Neutrophil (primary cell): ENCODE data around the gene KCNG4.
A peak's percentile ranks its signal among the peaks of the same experiment; 100 is the strongest.

ENCODE experiments used
- H3K27ac ChIP-seq: fragments of 200-600 bp; sonication (generic); 2 replicates; pipeline ENCODE4 v1.5.1; 2016; ENCODE audit warnings: mild to moderate bottlenecking, moderate library complexity
- H3K27me3 ChIP-seq: fragments of 200-600 bp; sonication (generic); 2 replicates; pipeline ENCODE4 v1.6.0; 2016; ENCODE audit warnings: mild to moderate bottlenecking
- H3K36me3 ChIP-seq: fragments of 200-600 bp; sonication (generic); 2 replicates; pipeline ENCODE4 v1.5.1; 2017
- H3K4me1 ChIP-seq, 2 experiments: fragments of 200-600 bp in 1 of 2; sonication (generic) in 1 of 2; 1 replicate in 1 of 2; 2 replicates in 1 of 2; pipeline versions ENCODE4 v1.5.1 to v1.6.1; 2013 to 2016; ENCODE audit warnings: low read depth in 1 of 2, low read length in 1 of 2, mild to moderate bottlenecking in 1 of 2, moderate library complexity in 1 of 2; ENCODE audit not compliant: control insufficient read depth in 1 of 2, insufficient read depth in 1 of 2
- H3K4me3 ChIP-seq, 2 experiments: fragments of 200-600 bp in 1 of 2; sonication (generic) in 1 of 2; 1 replicate in 1 of 2; 2 replicates in 1 of 2; pipeline ENCODE4 v1.5.1; 2013 to 2016; ENCODE audit warnings: low read depth in 1 of 2, low read length in 1 of 2, mild to moderate bottlenecking in 1 of 2, moderate library complexity in 1 of 2
- H3K9me3 ChIP-seq: fragments of 200-600 bp; sonication (generic); 2 replicates; pipeline ENCODE4 v1.5.1; 2016
- TF ChIP-seq, protein P1 (sequence below): fragments of 200-600 bp; sonication (generic); IDR thresholded peaks from 2 replicates; pipeline ENCODE4 v1.5.1; 2016; ENCODE audit warnings: antibody characterized with exemption

Gene KCNG4

DNA sequence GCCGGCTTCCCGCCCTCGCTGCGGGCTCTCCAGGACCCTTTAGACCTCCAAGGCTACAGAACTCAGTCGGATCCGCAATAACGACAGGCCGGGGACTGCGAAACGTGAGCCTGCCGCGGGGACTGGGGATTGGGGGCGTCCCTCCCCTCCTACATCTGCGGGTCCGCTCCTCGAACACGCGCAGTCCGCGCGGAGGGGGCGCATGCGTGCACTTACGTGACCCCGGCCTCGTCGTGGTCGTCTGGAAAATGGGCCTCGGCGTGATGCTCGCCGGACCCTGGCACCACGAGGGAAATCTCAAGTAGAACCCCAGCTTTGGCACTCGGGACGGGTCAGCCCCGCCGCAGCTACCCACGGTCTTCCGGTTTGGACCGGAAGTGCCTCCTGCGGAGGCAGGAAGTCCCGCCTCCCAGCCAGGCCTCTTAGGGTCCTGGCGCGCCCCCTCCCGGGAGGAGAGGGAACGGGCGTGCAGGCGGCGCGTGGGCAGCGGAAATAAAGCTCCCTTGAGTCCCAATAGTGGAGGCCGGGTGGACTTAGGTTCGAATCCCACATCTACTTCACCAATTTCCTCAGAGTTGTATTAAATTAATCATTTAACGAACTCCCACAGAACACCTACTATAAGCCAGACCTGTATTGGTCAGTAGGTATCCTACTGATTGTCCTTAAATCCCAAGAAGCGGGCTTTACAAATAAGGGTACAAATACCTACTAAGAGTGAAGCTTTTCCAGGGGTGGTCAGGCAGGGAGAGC lies 53.0 kb downstream of the KCNG4 start, which contains the start of gene TAF1C:
TAF1C (minus strand) TSS at position 373 of the 753 bp plus-strand sequence. CDS start 2,069 bp downstream, outside the sequence.
- TF ChIP-seq, protein P1, sequence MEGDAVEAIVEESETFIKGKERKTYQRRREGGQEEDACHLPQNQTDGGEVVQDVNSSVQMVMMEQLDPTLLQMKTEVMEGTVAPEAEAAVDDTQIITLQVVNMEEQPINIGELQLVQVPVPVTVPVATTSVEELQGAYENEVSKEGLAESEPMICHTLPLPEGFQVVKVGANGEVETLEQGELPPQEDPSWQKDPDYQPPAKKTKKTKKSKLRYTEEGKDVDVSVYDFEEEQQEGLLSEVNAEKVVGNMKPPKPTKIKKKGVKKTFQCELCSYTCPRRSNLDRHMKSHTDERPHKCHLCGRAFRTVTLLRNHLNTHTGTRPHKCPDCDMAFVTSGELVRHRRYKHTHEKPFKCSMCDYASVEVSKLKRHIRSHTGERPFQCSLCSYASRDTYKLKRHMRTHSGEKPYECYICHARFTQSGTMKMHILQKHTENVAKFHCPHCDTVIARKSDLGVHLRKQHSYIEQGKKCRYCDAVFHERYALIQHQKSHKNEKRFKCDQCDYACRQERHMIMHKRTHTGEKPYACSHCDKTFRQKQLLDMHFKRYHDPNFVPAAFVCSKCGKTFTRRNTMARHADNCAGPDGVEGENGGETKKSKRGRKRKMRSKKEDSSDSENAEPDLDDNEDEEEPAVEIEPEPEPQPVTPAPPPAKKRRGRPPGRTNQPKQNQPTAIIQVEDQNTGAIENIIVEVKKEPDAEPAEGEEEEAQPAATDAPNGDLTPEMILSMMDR: peak; percentile 98
- Histone ChIP-seq H3K27me3 (no peaks in the 10 kb centered on the region), H3K27ac (peak within 1 kb of the TSS; percentile 65), H3K4me1 (peaks cover 11 to 13% of the 10 kb centered on the region in 2 experiments), H3K36me3 (peaks cover 29% of the 10 kb centered on the region), H3K9me3 (no peaks in the 10 kb centered on the region), H3K4me3 (peak within 1 kb of the TSS; percentile 89 to 97)

DNA sequence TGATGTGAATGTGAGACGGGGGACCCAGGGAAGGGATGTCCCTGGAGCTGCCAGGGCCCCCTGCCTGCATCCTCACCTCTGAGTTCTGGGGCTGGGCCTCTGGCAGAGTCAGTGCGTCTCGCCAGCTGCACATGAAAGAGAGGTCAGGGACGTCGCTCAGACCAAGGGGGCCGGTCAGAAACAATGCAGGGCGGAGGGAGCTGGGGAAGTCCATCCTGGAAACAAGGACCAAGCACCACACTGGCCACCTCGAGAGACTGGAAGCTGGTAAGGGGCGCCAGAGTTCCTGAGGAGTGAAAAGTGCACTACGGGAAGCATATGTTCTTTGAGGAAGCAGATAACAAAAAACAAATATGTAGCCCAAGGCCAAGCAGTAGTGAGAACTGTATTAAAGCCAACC lies 55.0 kb downstream of the KCNG4 start:
- H3K27ac ChIP-seq: no peak overlapping the region
- TF ChIP-seq, protein P1: no peak
- H3K4me1 ChIP-seq: peaks cover 11 to 13% of the 10 kb centered on the region in 2 experiments
- peaks cover 49% of the 10 kb centered on the region for H3K36me3 ChIP-seq
- H3K9me3 ChIP-seq: no peaks in the 10 kb centered on the region
- no peaks in the 10 kb centered on the region for H3K27me3 ChIP-seq
- H3K4me3 ChIP-seq: no peak overlapping the region

DNA sequence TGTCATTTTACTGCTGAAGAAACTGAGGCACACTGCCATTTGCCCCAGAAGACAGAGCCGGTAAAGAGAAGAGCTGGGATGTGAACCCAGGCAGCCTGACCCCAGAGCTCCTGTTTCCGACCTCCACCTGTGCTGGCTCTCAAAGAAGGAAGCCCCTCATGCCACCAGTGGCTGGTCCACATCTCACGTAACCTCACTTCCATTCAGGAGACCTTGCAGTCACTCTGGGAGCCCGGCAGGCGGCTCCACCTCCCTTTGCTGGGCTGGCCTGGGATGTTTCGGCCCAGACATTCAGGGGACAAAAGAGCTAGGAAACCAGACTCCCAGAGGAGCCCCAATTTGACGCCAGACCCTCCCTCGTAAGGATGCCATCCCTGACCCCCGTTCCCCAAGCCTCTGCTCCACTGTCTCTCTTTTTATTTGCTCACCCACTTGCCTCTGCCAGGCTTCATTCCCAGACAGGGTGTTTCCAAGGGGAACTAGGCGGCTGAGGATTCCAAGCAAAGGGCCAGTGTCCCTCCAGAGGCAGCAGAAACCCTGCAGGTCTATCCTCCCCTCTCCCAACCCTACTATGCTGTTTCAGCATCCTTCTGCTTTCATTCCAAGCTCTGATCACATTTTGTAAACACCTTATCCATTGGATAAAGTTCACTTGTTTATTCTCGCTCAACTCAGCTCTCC lies 55.8 kb downstream of the KCNG4 start:
- TF ChIP-seq, protein P1: no peak
- H3K4me3 ChIP-seq: no peak overlapping the region
- H3K27me3 ChIP-seq: no peaks in the 10 kb centered on the region
- H3K36me3 ChIP-seq: peaks cover 57% of the 10 kb centered on the region
- H3K27ac ChIP-seq: no peak overlapping the region
- peaks cover 11 to 13% of the 10 kb centered on the region in 2 experiments for H3K4me1 ChIP-seq
- H3K9me3 ChIP-seq: no peaks in the 10 kb centered on the region

DNA sequence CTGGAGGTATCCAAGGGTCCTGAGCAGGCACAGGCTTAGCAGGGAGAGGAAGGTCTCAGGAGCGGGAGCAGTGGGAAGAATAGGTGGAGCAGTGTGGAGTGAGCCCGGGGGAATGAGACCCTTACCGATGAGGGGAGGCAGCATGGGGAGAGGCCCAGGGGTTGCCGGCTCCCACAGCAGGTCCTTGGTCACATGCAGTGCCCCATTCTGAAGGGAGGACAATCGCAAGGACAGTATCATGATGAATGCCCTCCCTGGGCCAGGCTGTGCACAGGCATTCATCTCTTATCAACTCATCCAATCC lies 56.3 kb downstream of the KCNG4 start:
- peaks cover 62% of the 10 kb centered on the region for H3K36me3 ChIP-seq
- no peaks in the 10 kb centered on the region for H3K9me3 ChIP-seq
- no peaks in the 10 kb centered on the region for H3K27me3 ChIP-seq
- no peak overlapping the region for H3K4me3 ChIP-seq
- no peak overlapping the region for H3K27ac ChIP-seq
- peaks cover 11 to 13% of the 10 kb centered on the region in 2 experiments for H3K4me1 ChIP-seq
- TF ChIP-seq, protein P1: no peak

DNA sequence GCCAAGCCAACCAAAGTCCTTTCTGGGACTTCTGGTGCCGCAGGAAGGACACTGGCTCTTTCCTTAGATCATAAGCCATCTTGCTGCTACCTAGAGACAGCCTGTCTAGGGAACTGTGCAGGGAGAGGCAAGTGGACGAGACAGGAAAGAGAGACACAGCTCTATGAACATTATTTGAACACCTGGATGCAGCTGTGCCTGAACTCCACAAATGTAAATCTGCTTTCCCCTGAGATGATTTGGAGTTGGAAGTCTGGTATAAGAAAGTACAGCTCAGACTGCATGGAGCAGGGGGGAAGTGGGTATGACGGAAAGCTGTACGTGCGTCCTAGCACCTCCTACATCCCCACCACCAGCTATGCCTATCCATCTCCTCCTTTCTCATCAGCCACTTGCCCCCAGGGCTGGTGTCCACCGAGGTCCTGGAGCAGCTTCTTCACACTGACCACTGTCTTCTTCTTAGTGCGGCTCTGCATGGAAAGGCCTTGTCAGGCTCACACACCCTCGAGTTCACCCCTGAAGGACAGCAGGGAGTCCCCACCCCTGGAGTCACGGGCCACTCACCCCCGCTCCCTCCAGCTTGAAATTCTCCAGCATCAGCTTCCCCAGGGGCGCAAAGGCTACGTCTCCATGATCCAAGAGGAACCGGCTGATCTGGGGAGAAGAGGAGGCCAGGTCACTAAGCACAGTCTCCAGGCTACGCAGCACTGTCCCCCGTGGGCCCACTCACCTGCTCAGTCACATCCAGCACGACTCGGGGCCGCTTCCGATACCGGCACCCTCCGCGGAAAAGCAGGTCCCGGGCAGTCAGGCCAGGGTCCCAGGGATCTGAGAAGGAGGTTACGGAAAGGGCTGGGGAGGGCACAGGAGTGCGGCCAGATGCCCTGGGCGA lies 56.9 kb downstream of the KCNG4 start:
- no peak overlapping the region for H3K27ac ChIP-seq
- H3K4me1 ChIP-seq: peaks cover 11 to 13% of the 10 kb centered on the region in 2 experiments
- H3K27me3 ChIP-seq: no peaks in the 10 kb centered on the region
- TF ChIP-seq, protein P1: no peak
- H3K9me3 ChIP-seq: no peaks in the 10 kb centered on the region
- peaks cover 68% of the 10 kb centered on the region for H3K36me3 ChIP-seq
- no peak overlapping the region for H3K4me3 ChIP-seq
